Measurements from ENCODE around the gene CREBBP.

The CREBBP gene

GRCh38 chr16:3687792-3688191, 192.7 kb downstream of the CREBBP start:
- no peaks in the 10 kb centered on the region for H3K36me3 ChIP-seq (ENCODE audit: control insufficient read depth, insufficient read depth, low read length)
- no peak overlapping the region for H2AFZ ChIP-seq
- no peak overlapping the region for H3K27ac ChIP-seq
- H3K4me2 ChIP-seq (ENCODE audit: low read length) = no peak overlapping the region
- H3K27me3 ChIP-seq (ENCODE audit: control insufficient read depth, insufficient read depth, low read length) = no peaks in the 10 kb centered on the region
- no peak overlapping the region for H3K4me3 ChIP-seq (ENCODE audit: low read depth, low read length)
- peaks cover 8% of the 10 kb centered on the region for H3K4me1 ChIP-seq
- H3K79me2 ChIP-seq = no peaks in the 10 kb centered on the region
- H3K9me3 ChIP-seq (ENCODE audit: control insufficient read depth, low read length) = no peaks in the 10 kb centered on the region
- H3K9ac ChIP-seq = no peak overlapping the region
- TF ChIP-seq, protein P1, sequence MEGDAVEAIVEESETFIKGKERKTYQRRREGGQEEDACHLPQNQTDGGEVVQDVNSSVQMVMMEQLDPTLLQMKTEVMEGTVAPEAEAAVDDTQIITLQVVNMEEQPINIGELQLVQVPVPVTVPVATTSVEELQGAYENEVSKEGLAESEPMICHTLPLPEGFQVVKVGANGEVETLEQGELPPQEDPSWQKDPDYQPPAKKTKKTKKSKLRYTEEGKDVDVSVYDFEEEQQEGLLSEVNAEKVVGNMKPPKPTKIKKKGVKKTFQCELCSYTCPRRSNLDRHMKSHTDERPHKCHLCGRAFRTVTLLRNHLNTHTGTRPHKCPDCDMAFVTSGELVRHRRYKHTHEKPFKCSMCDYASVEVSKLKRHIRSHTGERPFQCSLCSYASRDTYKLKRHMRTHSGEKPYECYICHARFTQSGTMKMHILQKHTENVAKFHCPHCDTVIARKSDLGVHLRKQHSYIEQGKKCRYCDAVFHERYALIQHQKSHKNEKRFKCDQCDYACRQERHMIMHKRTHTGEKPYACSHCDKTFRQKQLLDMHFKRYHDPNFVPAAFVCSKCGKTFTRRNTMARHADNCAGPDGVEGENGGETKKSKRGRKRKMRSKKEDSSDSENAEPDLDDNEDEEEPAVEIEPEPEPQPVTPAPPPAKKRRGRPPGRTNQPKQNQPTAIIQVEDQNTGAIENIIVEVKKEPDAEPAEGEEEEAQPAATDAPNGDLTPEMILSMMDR (IDR thresholded peaks at IDR 0.05) = no peak

- H3K36me3 ChIP-seq (ENCODE audit: control insufficient read depth, insufficient read depth, low read length) = no peaks in the 10 kb centered on the region
- peaks cover 8% of the 10 kb centered on the region for H3K4me1 ChIP-seq
- H3K79me2 ChIP-seq = no peaks in the 10 kb centered on the region
- no peak overlapping the region for H3K27ac ChIP-seq
- no peak overlapping the region for H3K4me2 ChIP-seq (ENCODE audit: low read length)
- no peak overlapping the region for H3K4me3 ChIP-seq (ENCODE audit: low read depth, low read length)
- H3K9ac ChIP-seq = no peak overlapping the region
- TF ChIP-seq, protein P1 (IDR thresholded peaks at IDR 0.05) = no peak
- H2AFZ ChIP-seq = no peak overlapping the region
- H3K27me3 ChIP-seq (ENCODE audit: control insufficient read depth, insufficient read depth, low read length) = no peaks in the 10 kb centered on the region
- no peaks in the 10 kb centered on the region for H3K9me3 ChIP-seq (ENCODE audit: control insufficient read depth, low read length)
Observed at GRCh38 chr16:3687021-3687420, 193.5 kb downstream of the CREBBP start.

DNA sequence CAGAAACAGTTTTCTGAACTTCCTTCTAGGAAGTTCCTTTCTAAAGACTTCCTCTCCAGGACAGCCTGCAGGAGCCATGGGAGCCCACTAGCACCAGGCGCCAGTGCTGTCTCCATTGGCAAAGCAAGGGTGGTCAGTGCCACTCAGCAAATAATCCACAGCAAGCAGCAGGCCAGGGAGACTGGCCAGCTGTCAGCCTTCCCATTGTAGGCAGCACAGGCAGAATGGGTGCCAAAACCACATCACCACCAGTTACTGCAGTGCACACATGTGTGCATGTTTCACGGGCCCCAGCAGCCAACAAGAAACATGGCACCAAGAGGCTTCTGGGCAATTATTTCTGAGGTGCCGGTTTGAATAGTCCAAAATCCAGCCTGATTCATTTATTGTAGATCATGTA, 199.3 kb downstream of the CREBBP start:
- Histone ChIP-seq H3K79me2 (no peaks in the 10 kb centered on the region), H3K36me3 (ENCODE audit: control insufficient read depth, insufficient read depth, low read length) (no peaks in the 10 kb centered on the region), H2AFZ (no peak overlapping the region), H3K4me3 (ENCODE audit: low read depth, low read length) (no peak overlapping the region), H3K27ac (no peak overlapping the region), H3K27me3 (ENCODE audit: control insufficient read depth, insufficient read depth, low read length) (no peaks in the 10 kb centered on the region), H3K9ac (no peak overlapping the region), H3K9me3 (ENCODE audit: control insufficient read depth, low read length) (no peaks in the 10 kb centered on the region), H3K4me1 (no peaks in the 10 kb centered on the region), H3K4me2 (ENCODE audit: low read length) (no peak overlapping the region)
- TF ChIP-seq, protein P1 (IDR thresholded peaks at IDR 0.05) = no peak

GRCh38 chr16:3677994-3678393, 202.5 kb downstream of the CREBBP start:
- Histone ChIP-seq H3K36me3 (ENCODE audit: control insufficient read depth, insufficient read depth, low read length) (no peaks in the 10 kb centered on the region), H2AFZ (no peak overlapping the region), H3K4me3 (ENCODE audit: low read depth, low read length) (no peak overlapping the region), H3K4me1 (no peaks in the 10 kb centered on the region), H3K4me2 (ENCODE audit: low read length) (no peak overlapping the region), H3K79me2 (no peaks in the 10 kb centered on the region), H3K27me3 (ENCODE audit: control insufficient read depth, insufficient read depth, low read length) (no peaks in the 10 kb centered on the region), H3K9ac (no peak overlapping the region), H3K9me3 (ENCODE audit: control insufficient read depth, low read length) (no peaks in the 10 kb centered on the region), H3K27ac (no peak overlapping the region)
- TF ChIP-seq, protein P1 (IDR thresholded peaks at IDR 0.05) = no peak

DNA sequence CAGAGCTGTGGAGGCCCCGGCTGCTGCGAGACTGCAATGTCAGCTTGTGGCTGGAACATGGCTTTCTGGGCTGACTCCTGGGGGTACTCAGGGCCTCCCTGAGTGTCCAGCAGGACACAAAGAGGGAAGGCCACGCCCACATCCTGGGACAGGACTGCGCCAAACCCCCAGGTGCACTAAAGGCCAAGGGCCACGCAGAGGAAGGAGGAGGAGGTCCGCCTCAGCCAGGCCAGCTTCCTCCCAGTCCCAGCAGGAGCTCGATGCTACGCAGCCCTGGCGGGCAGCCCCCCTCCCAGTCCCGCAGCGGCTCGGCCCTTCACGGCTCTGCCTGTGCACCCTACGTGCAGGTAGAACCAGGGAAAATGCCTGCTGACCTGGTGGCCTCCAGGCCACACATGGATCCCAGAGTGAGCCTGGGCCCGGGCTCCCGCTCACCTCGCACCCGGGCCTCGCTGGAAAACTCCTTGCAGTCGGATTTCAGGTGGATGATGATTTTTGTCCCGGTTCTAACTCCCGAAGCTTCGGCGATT, 204.8 kb downstream of the CREBBP start:
- H3K4me1 ChIP-seq = no peaks in the 10 kb centered on the region
- no peaks in the 10 kb centered on the region for H3K9me3 ChIP-seq (ENCODE audit: control insufficient read depth, low read length)
- H2AFZ ChIP-seq = no peak overlapping the region
- no peak overlapping the region for H3K27ac ChIP-seq
- H3K79me2 ChIP-seq = no peaks in the 10 kb centered on the region
- no peaks in the 10 kb centered on the region for H3K27me3 ChIP-seq (ENCODE audit: control insufficient read depth, insufficient read depth, low read length)
- H3K4me2 ChIP-seq (ENCODE audit: low read length) = no peak overlapping the region
- TF ChIP-seq, protein P1 (IDR thresholded peaks at IDR 0.05) = no peak
- H3K9ac ChIP-seq = no peak overlapping the region
- no peak overlapping the region for H3K4me3 ChIP-seq (ENCODE audit: low read depth, low read length)
- H3K36me3 ChIP-seq (ENCODE audit: control insufficient read depth, insufficient read depth, low read length) = no peaks in the 10 kb centered on the region
